Measurements from ENCODE around the gene TRIOBP.

The TRIOBP gene

DNA sequence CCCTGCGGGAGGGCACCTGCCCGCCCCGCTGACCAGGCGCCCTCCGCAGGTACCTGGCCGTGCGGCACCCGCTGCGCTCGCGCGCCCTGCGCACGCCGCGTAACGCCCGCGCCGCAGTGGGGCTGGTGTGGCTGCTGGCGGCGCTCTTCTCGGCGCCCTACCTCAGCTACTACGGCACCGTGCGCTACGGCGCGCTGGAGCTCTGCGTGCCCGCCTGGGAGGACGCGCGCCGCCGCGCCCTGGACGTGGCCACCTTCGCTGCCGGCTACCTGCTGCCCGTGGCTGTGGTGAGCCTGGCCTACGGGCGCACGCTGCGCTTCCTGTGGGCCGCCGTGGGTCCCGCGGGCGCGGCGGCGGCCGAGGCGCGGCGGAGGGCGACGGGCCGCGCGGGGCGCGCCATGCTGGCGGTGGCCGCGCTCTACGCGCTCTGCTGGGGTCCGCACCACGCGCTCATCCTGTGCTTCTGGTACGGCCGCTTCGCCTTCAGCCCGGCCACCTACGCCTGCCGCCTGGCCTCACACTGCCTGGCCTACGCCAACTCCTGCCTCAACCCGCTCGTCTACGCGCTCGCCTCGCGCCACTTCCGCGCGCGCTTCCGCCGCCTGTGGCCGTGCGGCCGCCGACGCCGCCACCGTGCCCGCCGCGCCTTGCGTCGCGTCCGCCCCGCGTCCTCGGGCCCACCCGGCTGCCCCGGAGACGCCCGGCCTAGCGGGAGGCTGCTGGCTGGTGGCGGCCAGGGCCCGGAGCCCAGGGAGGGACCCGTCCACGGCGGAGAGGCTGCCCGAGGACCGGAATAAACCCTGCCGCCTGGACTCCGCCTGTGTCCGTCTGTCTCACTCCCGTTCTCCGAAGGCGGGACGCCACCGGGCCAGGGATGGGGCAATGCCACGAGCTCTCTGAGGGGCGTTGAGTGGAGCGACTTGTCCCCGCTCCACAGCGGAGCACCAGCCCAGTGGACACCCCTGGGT lies 128.1 kb downstream of the TRIOBP start:
- no peak for DNase-seq (ENCODE audit: low spot score)

Measured in pons (tissue), 1 donor.